IPS-18c (cell line): Measurements from ENCODE around the gene LRWD1.
"Not testable (repeated sequence)": the region's sequence is repeated elsewhere in the genome, so short reads cannot be mapped to it uniquely, and the experiment has no call there.

ENCODE experiments used
- H3K4me3 ChIP-seq: 2 replicates; pipeline ENCODE4 v1.7.0; 2013; ENCODE audit warnings: low read depth, mild to moderate bottlenecking, low read length, moderate library complexity; ENCODE audit not compliant: insufficient read depth
- H3K9me3 ChIP-seq: one replicate; pipeline ENCODE4 v1.6.1; 2013; ENCODE audit warnings: mild to moderate bottlenecking, low read length, moderate library complexity; ENCODE audit not compliant: control insufficient read depth, insufficient read depth

Gene LRWD1

GRCh38 chr7:102511860-102512522 is 47.2 kb downstream of the LRWD1 start:
- not testable (repeated sequence) for H3K9me3 ChIP-seq, H3K4me3 ChIP-seq

GRCh38 chr7:102512642-102513221 is 47.9 kb downstream of the LRWD1 start:
- H3K9me3 ChIP-seq, H3K4me3 ChIP-seq: not testable (repeated sequence)

GRCh38 chr7:102514881-102515721 is 50.3 kb downstream of the LRWD1 start:
- not testable (repeated sequence) for H3K4me3 ChIP-seq, H3K9me3 ChIP-seq

- not testable (repeated sequence) for H3K4me3 ChIP-seq, H3K9me3 ChIP-seq
Observed at GRCh38 chr7:102515889-102516288, 51.1 kb downstream of the LRWD1 start.

- not testable (repeated sequence) for H3K4me3 ChIP-seq, H3K9me3 ChIP-seq
Observed at GRCh38 chr7:102516951-102517350, 52.2 kb downstream of the LRWD1 start.

- not testable (repeated sequence) for H3K9me3 ChIP-seq
Observed at GRCh38 chr7:102517550-102518147, 52.9 kb downstream of the LRWD1 start, which contains the start of gene RASA4B. Gene RASA4B (minus strand): TSS chr7:102517777. CDS start chr7:102517710, 67 bp downstream.

GRCh38 chr7:102520797-102521196 is 56.0 kb downstream of the LRWD1 start:
- not testable (repeated sequence) for H3K9me3 ChIP-seq, H3K4me3 ChIP-seq

More at GRCh38 chr7:102517550-102518147, 52.9 kb downstream of the LRWD1 start, which contains the start of gene RASA4B:
- not testable (repeated sequence) for H3K4me3 ChIP-seq
